Activated naive CD8-positive, alpha-beta T cell treated with anti-CD3 and anti-CD28 coated beads, Interleukin-2, amount 10 ng/mL, durations not matched to agents 7 days and 5 days (primary cell): ENCODE data around the gene IRS2. TPM values are rescaled to one million over a fixed set of nuclear protein-coding genes. Genes with fewer than 3 reads are reported as not detected.

Experiments
- ATAC-seq: fragments of 150-1000 bp; cut with Tn5 transposase; one replicate; pipeline ENCODE4 v1.10.0; 2021; ENCODE audit warnings: low read depth, moderate library complexity
- POLR2A ChIA-PET: fragments of 350-600 bp; sonication (Branson Sonifier 250); formaldehyde crosslinking; loops from one replicate; lab custom pipeline; 2021; ENCODE audit warnings: antibody characterized with exemption; lab: Charles Lee
- DNase-seq: peaks from one replicate; pipeline ENCODE4 v3.0.0; 2021
- H3K27ac Mint-ChIP-seq: one replicate; pipeline ENCODE4 v1.8.0; 2022; ENCODE audit warnings: mild to moderate bottlenecking, mixed read lengths
- H3K27me3 Mint-ChIP-seq: one replicate; pipeline ENCODE4 v1.8.0; 2022; ENCODE audit warnings: mild to moderate bottlenecking, moderate library complexity, mixed read lengths
- H3K36me3 Mint-ChIP-seq: one replicate; pipeline ENCODE4 v1.8.0; 2021; ENCODE audit warnings: mild to moderate bottlenecking, mixed read lengths
- H3K4me1 Mint-ChIP-seq: one replicate; pipeline ENCODE4 v1.8.0; 2021; ENCODE audit warnings: mixed read lengths
- H3K4me3 Mint-ChIP-seq: one replicate; pipeline ENCODE4 v1.8.0; 2022; ENCODE audit warnings: mild to moderate bottlenecking, moderate library complexity, mixed read lengths
- H3K9me3 Mint-ChIP-seq: one replicate; pipeline ENCODE4 v1.8.0; 2021; ENCODE audit warnings: mixed read lengths
- total RNA-seq, 2 experiments: library from RNA; stranded (reverse); gene quantifications; one replicate each; pipeline ENCODE4 v1.2.3, GENCODE V29; 2021

Gene IRS2
- total RNA-seq, 2 experiments from 2014 or later: 5.3 to 5.5 TPM

DNA sequence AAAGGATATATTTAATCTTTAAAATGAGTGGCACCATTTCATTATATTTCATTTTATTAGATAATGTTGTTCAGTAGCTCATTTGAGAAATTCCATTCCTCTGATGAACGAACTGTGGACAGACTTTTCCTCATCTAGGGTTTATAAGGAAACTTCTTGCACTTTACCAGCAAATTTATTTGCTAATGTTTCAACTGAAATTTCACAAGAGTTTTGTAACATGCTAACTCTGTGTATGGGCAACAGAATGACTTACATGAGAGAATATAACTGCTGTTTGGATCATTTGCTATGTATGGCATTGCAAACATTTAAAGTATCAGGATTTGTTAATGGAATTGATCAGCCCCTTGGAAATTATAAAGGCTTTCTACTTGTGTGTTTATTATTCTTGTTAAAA is 3.7 kb upstream of the IRS2 start:
- DNase-seq (no peak), ATAC-seq (no peak)
- Mint-ChIP-seq H3K4me3 (no peak overlapping the region), H3K27me3 (peaks cover 39% of the 10 kb centered on the region), H3K9me3 (no peaks in the 10 kb centered on the region), H3K36me3 (no peaks in the 10 kb centered on the region), H3K4me1 (peaks cover 6% of the 10 kb centered on the region), H3K27ac (no peak overlapping the region)
- POLR2A ChIA-PET: no interaction called here

DNA sequence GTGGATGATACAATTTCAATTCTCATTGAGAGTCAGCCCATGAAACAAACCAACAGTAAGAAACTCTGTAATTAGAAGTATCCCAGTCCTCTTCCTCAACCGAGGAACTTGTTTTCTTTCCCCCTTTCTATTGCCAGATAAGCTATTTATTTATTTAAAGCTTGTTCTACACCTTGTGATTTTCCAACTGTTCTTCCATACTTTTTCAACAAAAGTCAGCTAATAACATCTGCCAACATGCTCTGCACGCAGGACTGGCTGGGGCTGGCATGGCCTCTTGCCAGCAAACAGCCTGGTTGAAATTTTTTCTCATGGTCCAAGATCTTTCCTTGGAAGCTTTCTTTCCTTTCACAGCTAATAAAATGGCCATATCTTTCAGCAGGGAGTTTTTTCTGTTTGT is 2.9 kb upstream of the IRS2 start:
- Mint-ChIP-seq H3K27me3 (peaks cover 39% of the 10 kb centered on the region), H3K36me3 (no peaks in the 10 kb centered on the region), H3K4me3 (no peak overlapping the region), H3K9me3 (no peaks in the 10 kb centered on the region), H3K27ac (no peak overlapping the region), H3K4me1 (peaks cover 6% of the 10 kb centered on the region)
- ATAC-seq: no peak
- POLR2A ChIA-PET: no interaction called here
- DNase-seq: no peak

DNA sequence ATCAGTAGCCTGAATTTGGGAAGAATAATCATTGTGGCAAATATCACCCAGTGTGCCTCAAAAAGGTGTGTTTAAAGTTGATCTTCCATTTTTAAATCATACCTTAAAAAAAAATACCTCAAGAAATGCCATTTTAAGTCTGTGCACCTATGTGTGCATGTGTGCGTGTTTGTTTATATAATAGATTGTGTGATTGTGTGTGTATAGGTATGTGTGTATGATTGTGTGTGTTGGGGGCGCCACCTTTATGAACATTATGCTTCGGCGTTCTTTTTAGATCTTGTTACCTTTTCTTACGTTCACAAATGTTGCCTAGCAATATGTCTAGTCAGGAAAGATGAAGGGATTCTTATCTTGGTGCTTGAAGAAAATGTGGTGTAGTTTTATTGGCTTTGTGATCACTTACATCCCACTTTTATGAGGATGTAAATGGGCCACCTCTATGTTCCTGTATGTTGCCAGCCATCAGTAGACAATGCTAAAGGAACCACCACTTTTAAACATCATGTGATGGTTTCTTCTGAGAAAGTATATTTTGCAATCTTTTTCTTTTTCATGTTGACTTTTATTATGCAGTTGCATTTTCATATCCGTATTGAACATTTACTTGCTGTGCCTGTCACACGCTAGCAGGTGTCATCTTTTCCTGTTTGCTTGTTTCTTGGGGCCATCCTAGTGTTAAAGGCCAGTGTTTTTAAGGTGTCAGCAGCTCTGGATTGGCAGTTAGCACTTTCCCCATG is 2.2 kb upstream of the IRS2 start:
- POLR2A ChIA-PET: no interaction called here
- ATAC-seq: no peak
- H3K27ac Mint-ChIP-seq: no peak overlapping the region
- no peak for DNase-seq
- H3K27me3 Mint-ChIP-seq: peaks cover 39% of the 10 kb centered on the region
- no peaks in the 10 kb centered on the region for H3K9me3 Mint-ChIP-seq
- H3K4me1 Mint-ChIP-seq: peaks cover 6% of the 10 kb centered on the region
- no peak overlapping the region for H3K4me3 Mint-ChIP-seq
- no peaks in the 10 kb centered on the region for H3K36me3 Mint-ChIP-seq

DNA sequence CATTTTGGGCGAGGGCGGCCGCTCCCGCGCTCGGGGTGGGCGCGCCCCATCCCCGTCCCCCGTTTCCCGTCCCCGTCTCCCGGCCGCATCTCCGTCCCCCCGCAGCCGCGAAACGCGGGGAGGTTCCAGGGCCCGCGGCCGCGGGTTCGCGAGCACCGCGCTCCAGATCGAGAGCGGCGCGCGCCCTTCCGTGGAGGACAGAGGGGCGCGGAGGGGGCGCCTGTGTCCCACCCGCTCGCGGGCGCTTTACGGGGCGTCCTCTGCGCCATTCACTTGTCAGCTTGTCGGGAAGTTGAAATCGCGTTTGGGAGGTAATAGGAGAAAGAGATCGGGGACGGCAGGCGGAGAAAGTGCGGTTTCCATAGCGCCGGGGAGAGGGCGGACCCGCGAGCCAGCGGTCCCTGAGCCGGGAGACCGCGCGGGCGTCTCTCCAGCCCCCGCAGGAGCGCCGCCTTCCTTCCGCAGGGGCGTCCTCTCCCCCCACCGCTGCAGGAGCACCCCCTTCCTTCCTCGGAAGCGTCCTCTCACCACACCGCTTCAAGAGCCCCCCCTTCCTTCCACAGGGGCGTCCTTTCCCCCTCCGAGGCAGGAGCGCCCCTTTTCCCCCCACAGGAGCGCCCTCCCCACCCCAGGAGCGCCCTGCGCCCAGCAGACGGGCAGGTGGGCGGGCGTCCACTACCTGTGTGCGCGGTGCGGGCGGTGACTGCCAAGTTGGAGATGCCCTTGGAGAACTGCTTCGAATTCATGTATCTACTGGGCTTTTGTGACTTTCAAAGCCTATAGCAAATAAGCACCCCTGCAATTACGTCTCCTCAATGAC is 962 bp upstream of the IRS2 start:
- Mint-ChIP-seq H3K36me3 (peaks cover 1% of the 10 kb centered on the region), H3K9me3 (no peaks in the 10 kb centered on the region), H3K4me3 (peak overlapping the region; percentile 83), H3K27me3 (peaks cover 39% of the 10 kb centered on the region), H3K4me1 (peaks cover 6% of the 10 kb centered on the region), H3K27ac (peak overlapping the region; percentile 73)
- peak; percentile 59 for DNase-seq
- ATAC-seq: no peak
- POLR2A ChIA-PET: interaction anchor here (1.0 kb wide), 1 partner anchor 217 kb away, joined by 5 read pairs; no protein-coding TSS in a partner anchor

DNA sequence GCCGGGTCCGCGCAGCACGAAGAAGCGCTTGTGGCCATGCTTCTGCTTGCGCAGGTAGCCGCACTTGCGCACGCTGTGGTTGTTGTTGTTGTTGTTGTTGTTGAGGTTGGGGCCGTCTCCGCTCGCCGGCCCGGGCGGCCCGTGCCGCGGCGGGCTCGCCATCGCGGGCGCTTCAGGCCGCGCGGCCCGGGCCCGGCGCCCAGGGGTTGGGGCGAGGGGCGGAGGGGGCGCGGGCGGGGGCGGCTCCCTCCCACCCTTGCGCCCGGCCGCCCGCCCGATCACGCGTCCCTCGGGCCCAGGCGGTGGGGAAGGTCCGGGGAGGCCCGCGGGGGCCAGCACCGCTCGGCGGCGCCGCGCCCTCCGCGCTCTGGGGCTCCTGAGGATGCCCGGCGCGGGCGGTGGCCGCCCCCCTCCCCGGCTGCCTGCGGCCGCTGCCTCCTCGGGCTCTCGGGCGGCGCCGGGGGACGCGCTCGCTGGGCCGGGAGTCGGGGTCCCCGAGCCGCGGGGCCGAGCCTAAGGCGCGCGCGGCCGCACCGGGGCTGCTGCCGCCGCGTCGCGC is 412 bp downstream of the IRS2 start:
- no peak for DNase-seq
- H3K27ac Mint-ChIP-seq: no peak overlapping the region
- peak overlapping the region; percentile 54 for H3K4me3 Mint-ChIP-seq
- ATAC-seq: peak; percentile 22
- POLR2A ChIA-PET: interaction anchor here (1.1 kb wide), 1 partner anchor 22 kb away, joined by 3 read pairs; no protein-coding TSS in a partner anchor
- H3K4me1 Mint-ChIP-seq: peaks cover 6% of the 10 kb centered on the region
- peaks cover 1% of the 10 kb centered on the region for H3K36me3 Mint-ChIP-seq
- H3K27me3 Mint-ChIP-seq: peaks cover 27% of the 10 kb centered on the region
- no peaks in the 10 kb centered on the region for H3K9me3 Mint-ChIP-seq

DNA sequence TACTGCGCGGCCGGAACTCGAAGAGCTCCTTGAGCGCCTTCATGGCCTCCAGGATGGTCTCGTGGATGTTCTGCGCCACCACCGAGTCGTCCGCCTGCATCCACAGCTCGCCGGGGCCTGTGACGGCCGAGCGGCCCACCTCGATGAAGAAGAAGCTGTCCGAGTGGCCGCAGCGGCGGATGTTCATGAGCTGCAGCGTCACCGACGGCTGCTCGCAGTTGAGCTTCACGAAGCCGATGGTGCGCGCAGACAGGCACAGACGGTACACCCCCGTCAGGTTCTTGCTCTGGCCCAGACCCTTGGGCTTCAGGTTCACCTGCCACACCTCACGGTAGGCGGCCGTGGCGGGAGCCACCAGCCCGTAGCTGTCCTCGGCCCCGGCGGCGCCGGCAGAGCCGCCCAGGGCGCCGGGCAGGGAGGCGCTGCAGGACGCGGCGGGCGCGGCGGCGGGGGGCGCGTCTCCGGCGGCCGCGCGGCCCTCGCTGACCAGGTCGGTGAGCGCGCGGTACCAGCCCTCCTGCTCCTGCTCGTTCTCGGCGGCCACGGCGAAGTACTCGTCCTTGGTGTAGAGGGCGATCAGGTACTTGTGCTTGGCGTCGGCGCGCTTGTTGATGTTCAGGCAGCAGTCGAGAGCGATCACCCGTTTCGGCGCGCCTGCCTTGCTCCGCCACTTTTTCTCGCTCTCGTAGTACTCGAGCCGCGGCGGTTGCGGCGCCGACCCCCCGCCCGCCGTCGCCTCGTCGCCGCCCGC is 1.1 kb downstream of the IRS2 start:
- peak overlapping the region; percentile 54 for H3K4me3 Mint-ChIP-seq
- no peak overlapping the region for H3K27ac Mint-ChIP-seq
- POLR2A ChIA-PET: interaction anchor here (0.9 to 2.2 kb wide), 4 partner anchors 21 to 215 kb away, joined by 3 to 7 read pairs (median 4); no protein-coding TSS in a partner anchor

DNA sequence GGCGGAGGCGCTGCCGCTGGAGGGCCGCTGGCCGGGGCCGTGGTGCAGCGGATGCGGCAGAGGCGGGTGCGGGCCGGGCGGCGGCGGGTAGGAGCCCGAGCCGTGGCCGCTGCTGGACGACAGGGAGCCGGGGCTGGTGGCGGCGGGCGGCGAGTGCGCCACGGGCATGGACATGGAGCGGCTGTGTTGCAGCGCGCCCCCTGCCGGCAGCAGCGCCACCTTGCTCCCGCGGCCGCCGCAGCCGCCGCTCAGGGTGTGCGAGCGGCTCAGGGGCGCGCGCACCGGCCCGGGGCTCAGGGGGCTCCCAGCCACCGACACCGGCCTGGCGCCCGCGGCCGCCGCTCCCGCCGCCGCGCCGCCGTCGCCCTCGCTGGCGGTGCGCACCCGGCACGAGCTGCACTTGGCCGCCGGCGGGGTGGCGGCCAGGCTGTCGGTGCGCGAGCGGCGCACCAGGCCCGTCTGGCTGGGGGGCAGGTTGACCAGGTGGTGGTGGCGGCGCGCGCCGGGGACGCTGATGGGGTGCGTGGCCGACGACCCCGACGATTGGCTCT is 1.7 kb downstream of the IRS2 start:
- POLR2A ChIA-PET: interaction anchor here (0.9 to 2.2 kb wide), 4 partner anchors 20 to 214 kb away, joined by 3 to 7 read pairs (median 4); no protein-coding TSS in a partner anchor
- Mint-ChIP-seq H3K27ac (no peak overlapping the region), H3K4me3 (no peak overlapping the region), H3K9me3 (no peaks in the 10 kb centered on the region), H3K4me1 (peaks cover 15% of the 10 kb centered on the region), H3K27me3 (peaks cover 18% of the 10 kb centered on the region), H3K36me3 (peaks cover 1% of the 10 kb centered on the region)
- DNase-seq (peak; percentile 88), ATAC-seq (peak; percentile 22)

More for the DNA sequence above, 1.1 kb downstream of the IRS2 start:
- ATAC-seq (no peak), DNase-seq (peak; percentile 60)
- H3K9me3 Mint-ChIP-seq: no peaks in the 10 kb centered on the region
- H3K36me3 Mint-ChIP-seq: peaks cover 1% of the 10 kb centered on the region
- peaks cover 10% of the 10 kb centered on the region for H3K4me1 Mint-ChIP-seq
- peaks cover 23% of the 10 kb centered on the region for H3K27me3 Mint-ChIP-seq

DNA sequence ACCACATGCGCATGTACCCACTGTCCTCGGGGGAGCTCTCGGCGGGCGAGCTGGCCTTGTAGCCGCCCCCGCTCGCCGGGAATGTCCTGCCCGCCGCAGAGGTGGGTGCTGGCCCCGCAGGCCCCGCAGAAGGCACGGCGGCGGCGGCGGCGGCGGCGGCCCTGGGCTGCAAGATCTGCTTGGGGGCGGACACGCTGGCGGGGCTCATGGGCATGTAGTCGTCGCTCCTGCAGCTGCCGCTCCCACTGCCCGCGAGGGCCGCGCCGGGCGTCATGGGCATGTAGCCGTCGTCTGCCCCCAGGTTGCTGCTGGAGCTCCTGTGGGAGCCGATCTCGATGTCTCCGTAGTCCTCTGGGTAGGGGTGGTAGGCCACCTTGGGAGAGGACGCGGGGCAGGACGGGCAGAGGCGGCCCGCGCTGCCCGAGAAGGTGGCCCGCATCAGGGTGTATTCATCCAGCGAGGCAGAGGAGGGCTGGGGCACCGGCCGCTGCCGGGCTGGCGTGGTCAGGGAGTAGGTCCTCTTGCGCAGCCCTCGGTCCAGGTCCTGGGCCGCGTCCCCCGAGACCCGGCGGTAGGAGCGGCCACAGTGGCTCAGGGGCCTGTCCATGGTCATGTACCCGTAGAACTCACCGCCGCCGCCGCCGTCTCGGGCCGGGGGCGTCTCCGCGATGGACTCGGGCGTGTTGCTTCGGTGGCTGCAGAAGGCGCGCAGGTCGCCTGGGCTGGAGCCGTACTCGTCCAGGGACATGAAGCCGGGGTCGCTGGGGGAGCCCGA is 2.4 kb downstream of the IRS2 start:
- Mint-ChIP-seq H3K4me1 (peaks cover 22% of the 10 kb centered on the region), H3K4me3 (no peak overlapping the region), H3K36me3 (peaks cover 1% of the 10 kb centered on the region), H3K9me3 (no peaks in the 10 kb centered on the region), H3K27ac (no peak overlapping the region), H3K27me3 (peaks cover 12% of the 10 kb centered on the region)
- POLR2A ChIA-PET: interaction anchor here (0.9 to 2.2 kb wide), 2 partner anchors 23 to 40 kb away, joined by 3 to 7 read pairs; no protein-coding TSS in a partner anchor
- ATAC-seq: no peak
- no peak for DNase-seq

DNA sequence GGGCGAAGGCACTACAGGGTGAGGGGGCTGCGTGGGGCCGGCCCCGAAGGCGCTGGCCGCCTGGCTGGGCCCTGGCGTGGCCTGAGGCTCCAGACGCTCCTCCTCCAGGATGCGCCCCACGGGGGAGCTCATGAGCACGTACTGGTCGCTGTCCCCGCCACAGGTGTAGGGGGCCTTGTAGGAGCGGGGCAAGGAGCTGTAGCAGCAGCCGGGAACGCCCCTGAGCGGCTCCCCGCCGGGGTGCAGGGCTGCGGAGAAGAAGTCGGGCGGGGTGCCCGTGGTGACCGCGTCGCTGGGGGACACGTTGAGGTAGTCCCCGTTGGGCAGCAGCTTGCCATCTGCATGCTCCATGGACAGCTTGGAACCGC is 3.0 kb downstream of the IRS2 start:
- no peaks in the 10 kb centered on the region for H3K9me3 Mint-ChIP-seq
- POLR2A ChIA-PET: interaction anchor here (2.2 kb wide), 1 partner anchor 40 kb away, joined by 7 read pairs; no protein-coding TSS in a partner anchor
- H3K4me1 Mint-ChIP-seq: peaks cover 26% of the 10 kb centered on the region
- no peak for ATAC-seq
- DNase-seq: no peak
- H3K27me3 Mint-ChIP-seq: peaks cover 7% of the 10 kb centered on the region
- peaks cover 1% of the 10 kb centered on the region for H3K36me3 Mint-ChIP-seq
- H3K4me3 Mint-ChIP-seq: no peak overlapping the region
- no peak overlapping the region for H3K27ac Mint-ChIP-seq

DNA sequence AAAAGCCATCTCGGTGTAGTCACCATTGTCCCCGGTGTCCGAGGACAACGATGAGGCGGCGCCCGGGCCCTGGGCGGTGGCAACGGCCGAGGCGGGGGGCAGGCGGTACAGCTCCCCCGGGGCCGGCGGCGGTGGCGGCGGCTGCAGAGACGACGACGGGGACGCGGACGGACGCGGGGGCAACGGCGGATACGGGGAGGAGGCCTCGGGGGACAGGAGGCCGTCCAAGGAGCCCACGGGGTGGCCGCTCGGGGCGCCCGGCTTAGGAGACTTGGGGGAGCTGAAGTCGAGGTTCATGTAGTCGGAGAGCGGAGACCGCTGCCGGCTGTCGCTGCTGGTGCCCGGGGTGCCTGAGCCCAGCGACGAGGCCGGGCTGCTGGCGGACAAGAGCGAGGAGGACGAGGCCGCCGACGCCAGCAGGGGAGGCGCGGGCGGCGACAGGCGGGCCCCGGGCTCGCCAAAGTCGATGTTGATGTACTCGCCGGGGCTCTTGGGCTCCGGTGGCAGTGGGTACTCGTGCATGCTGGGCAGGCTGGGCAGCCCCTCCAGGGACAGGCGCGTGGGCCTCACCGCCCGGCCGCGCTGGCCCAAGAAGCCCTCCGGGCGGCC is 3.5 kb downstream of the IRS2 start:
- Mint-ChIP-seq H3K4me3 (no peak overlapping the region), H3K9me3 (no peaks in the 10 kb centered on the region)
- POLR2A ChIA-PET: no interaction called here

DNA sequence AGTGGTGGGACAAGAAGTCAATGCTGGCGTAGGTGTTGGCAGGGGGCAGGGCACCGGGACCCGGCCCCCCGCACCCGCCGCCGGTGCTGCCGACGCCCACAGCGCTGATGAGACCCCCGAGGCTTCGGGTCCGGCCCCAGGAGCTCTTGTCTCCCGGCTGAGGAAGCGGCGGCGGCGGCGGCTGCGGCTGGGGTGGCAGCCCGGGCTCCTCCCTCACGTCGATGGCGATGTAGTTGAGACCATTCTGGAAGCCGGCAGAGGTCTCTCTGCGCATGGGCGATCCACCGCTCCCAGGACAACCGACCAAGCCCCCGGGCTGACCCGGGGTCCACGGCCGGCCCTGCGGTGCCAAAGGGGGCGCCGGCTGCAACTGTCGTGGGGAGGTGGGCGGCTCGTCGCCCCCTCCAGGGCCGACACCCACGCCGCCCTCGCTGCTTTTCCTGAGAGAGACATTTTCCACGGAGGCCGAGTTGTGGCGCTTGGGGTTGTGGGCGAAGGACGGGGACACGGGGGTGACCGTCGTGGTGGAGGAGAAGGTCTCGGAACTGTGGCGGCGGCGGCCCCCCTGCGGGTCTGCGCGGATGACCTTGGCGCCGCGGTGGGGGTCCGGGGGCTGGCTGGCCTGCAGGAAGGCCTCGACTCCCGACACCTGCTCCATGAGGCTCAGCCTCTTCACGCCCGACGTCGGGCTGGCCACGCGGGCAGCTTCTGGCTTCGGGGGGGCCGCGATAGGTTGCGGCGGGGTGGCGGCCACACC is 4.1 kb downstream of the IRS2 start:
- no peaks in the 10 kb centered on the region for H3K27me3 Mint-ChIP-seq
- no peak for ATAC-seq
- no peak for DNase-seq
- no peaks in the 10 kb centered on the region for H3K9me3 Mint-ChIP-seq
- no peak overlapping the region for H3K27ac Mint-ChIP-seq
- H3K4me1 Mint-ChIP-seq: peaks cover 30% of the 10 kb centered on the region
- peaks cover 1% of the 10 kb centered on the region for H3K36me3 Mint-ChIP-seq
- H3K4me3 Mint-ChIP-seq: no peak overlapping the region
- POLR2A ChIA-PET: no interaction called here

More for the DNA sequence above, 3.5 kb downstream of the IRS2 start:
- DNase-seq (no peak), ATAC-seq (no peak)
- Mint-ChIP-seq H3K4me1 (peaks cover 29% of the 10 kb centered on the region), H3K27ac (no peak overlapping the region), H3K27me3 (peaks cover 2% of the 10 kb centered on the region), H3K36me3 (peaks cover 1% of the 10 kb centered on the region)
